GM19467 (cell line): Measurements from ENCODE around the gene ETFB.
A peak's percentile ranks its signal among the peaks of the same experiment; 100 is the strongest.
"Not testable (repeated sequence)": the region's sequence is repeated elsewhere in the genome, so short reads cannot be mapped to it uniquely, and the experiment has no call there.

Experiments
- ATAC-seq: cut with Tn5 transposase; IDR thresholded peaks from one replicate; pipeline ENCODE4 v1.9.1; 2021; ENCODE audit warnings: mild to moderate bottlenecking, moderate library complexity; ENCODE audit not compliant: unreplicated experiment

ETFB gene

DNA sequence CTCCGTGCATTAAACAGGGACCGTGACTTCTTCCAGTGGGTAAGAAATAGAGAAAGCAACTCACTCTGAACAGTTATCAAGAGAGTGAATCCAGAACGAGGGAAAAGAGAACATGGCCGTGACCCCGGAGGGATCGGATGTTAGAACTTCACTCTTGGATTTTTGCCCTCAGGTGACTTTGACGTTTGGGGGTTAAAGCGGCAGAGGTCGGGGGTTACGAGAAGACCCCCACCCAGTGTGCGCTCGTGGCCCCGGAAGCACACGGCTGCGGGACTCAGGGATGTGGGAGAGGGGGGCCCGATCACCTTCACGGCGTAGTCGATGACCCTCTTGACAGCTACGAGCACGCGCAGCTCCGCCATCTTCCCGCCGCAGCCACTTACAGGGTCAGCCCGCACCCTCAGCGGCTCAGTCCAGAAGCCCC lies at the start of gene ETFB:
Gene ETFB, minus strand, starts transcription at position 424 of the 424 bp plus-strand sequence. Its CDS starts 62 bp downstream, at position 362.
- no peak for ATAC-seq

DNA sequence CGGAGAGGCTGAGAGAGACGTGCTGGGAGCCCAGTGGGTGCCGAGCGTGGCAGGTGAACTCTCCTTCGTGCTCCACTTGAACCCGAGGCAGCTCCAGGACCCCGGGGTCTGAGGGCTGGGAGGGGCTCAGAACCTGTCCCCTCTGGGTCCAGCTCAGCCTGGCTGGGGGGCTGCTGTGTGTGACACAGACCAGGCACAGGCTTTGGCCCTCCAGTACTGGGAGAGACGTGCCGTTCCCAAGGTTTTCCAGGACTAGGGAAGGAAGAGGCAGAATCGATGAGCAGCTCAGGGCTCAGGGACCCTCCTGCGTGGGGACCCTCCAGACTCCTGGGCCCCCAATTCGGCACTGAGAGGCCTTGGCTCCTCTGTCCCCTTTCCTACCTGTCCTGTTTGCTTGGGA lies 49.0 kb upstream of the ETFB start:
- no peak for ATAC-seq

DNA sequence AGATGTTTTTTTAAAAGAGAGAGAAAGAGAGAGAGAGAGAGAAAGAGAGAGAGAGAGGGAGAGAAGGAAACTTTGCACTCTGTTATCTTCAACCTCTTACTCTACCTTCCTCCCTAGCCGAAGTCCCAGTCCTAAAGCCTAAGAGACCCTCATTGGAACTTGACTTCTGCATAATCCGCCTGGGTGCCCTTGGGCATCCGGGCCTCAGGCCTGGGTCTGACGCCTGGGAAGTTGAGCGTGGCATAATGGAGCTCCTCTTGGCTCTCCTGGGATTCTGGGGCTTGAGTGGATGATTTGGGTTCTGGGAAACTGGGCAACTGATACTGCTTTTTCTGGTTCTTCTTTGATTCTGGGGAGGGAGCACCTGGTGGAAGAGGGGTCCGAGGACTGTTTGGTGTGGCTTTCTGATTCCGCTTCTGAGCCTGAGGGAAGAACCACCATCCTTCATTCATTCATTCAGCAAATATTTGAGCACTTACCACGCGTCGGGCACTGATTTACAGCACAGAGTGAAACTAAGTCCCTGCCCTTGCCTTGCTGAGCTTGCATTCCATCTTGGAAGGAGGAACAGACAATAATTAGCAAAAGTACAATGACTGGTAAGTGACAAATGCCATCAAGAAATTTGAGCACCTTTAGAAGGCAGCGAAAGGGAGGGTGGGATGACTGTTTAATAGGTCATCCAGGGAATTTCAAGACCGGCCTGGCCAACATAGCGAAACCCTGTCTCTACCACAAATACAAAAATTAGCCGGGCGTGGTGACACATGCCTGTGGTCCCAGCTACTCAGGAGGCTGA lies 45.0 kb upstream of the ETFB start:
- ATAC-seq = no peak

DNA sequence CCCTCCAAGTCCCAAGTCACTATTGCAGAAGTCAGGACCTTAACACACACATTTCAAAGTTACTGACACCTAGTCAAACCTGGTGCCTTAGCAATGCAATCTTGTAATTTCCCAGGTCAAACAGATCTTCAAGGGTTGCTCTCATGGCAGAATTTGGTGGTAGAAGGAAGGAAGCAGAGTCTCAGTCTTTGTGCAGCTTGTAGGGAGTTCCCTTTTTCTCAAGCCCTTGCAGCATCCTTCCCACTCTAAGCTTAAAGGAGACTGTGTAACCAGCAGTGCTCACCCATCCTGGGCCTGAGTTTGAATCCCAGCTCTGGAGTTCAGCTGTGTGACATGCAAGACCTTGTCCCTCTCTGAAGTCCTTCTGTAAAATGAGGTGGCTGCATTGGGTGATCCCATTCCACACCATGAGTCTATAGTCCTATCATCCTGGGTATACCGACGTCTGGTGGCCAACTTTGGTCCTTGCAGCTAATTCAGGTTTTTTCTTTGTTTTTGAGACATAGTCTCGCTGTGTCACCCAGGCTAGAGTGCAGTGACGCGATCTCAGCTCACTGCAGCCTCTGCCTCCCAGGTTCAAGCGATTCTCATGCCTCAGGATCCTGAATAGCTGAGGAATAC lies 41.4 kb upstream of the ETFB start:
- no peak for ATAC-seq

DNA sequence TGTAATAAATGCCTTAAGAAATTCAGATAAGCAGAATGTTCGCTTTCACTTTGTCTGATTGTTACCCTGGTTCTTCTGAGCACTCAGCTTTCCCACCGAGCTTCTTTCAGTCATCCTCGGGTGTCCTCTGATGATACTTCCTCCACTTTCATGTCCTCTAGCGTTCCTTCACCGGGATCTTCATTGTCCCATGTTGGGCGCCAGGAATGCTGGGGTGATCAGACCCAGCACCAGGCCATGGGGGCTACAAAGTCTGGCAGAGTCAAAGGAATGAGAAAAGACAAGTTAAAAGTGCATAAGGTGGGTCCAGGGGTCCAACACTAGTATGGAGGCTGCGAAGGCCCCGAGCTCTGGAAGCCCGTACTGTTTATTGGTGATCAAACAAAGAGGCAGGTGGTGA lies 35.9 kb upstream of the ETFB start:
- ATAC-seq = no peak

DNA sequence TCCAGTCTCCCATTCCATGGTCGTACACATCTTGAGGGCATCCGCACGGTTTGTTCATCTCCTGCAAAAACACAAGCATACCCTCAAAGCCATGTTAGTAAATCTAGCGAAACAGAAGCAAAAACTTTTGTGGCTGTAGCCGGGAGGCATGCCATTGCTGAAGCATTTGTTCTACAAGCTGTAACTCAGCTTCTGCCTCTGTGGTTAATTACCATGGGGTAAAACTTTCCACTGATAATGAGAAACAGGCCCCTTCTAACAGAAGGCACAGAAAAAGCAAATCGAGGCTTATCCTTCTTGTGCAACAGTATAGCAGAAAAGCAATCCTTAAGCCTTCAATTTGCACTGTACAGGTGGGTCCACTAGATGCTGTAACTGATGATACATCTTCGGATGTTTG lies 33.7 kb upstream of the ETFB start:
- ATAC-seq = not testable (repeated sequence)

DNA sequence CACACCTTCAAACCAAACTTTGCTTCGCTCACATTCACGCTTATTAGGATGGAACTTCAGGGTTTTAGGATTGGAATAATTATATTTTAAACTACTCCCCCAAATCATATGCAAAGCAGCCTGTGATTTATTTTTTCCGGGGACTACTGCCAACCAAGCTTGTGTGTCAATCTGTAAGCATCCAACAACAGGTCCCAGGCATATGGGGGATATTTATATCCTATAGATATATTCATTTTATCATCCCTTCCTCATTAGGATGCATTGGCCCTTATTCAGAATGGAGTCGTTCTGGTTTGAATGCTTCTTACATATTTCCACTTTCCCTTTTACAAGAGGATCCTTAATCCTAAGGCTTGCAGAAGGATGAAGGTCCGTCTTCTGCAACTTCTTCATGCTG lies 33.0 kb upstream of the ETFB start:
- ATAC-seq = no peak

DNA sequence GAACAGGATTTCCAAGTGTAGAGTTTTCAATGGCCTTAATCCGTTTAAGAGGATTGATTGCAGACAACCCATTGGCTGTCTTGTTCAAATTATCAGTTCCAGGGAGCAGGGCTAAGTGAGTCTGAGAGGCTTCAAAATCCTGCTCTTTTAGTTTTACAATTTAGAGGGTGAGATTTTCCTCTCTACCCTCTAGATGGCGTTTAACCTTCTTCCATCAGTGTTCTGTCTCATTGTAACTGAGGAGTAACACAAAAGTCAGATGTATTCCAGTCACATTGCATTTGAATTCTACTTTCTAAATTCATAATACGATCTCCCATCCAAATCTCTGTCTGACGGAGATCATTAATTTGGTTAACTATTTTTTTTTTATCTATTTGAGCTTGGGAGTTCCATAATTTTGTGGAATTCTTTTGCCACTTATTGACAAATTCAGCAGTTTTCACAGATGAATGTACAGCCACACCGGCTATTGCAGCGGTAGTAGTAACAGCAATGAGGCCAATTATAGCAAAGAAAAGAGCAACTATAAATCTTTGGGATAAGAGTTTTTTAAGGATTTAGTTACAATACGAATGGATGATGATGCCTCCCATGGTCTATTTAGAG lies 32.0 kb upstream of the ETFB start:
- ATAC-seq = no peak

DNA sequence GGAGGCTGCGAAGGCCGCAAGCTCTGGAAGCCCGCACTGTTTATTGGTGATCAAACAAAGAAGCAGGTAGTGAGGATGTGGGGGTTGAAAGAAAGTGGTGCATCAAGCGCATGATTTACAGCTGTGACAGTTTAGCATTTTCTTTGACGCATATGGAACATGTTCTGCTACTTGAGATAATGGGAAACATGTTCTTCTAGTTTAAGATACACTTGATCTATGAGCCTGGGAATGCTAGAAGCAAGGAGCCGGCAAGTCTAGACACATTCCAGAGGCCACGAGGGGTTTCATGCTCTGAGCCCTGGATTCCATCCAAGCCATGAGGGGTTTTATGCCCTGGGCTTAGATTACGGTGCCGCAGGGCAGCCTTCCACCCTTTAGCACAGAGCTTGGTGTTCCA lies 31.3 kb upstream of the ETFB start:
- not testable (repeated sequence) for ATAC-seq

DNA sequence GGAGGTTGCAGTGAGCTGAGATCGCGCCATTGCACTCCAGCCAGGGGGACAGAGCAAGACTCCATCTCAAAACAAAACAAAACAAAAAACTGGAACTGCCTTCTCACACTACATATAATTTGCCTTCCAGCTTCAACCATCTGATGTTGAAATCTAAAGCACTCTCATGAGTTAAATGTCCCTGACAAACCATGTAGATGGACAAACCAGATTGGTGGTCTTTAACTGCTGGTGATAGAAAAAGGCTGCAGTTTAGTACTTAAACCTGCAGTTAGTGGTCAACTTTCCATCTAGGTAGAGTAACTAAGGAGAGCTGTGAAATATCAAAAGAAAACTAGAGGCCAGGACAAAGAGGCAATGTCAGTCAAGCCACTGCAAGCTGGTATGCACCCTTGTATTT lies 30.0 kb upstream of the ETFB start:
- ATAC-seq = no peak

DNA sequence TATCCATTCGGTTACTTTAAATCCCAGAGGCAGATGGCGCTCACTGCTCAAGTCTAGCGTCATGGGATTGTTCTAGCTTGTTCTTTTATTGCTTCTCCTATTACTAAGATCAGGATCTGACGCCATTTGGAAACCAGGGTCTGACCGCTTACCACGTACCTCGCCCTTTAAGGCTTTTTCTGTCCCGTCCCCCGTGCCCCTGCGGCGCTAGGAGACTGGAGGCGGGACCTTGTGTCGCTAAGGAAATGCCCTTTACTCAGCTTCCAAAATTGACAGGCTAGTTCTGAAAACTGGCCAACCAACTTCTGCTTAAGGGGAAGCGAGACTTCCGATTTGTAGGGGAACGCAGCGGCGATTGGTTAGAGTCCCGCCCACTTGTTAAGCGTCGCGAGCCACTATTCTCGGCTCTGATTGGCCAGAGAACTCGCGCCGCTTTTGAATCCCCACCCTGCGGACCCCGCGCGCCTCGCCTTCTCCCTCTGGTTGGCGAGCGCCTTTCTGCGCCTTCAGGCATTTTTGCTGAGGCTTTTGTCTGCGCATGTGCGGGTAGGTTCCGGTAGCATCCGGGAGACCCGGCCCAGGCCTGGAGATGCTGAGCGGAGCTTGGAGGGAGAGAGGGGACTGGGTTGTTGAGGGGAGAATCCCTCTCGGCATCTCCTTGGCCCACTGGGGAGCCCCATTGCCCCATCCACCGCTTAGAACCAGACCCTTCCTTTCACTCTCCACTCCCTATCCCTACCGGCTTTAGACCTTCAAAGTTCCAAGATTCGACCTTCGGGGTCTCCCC lies 28.1 kb upstream of the ETFB start:
- ATAC-seq = peak; percentile 83

DNA sequence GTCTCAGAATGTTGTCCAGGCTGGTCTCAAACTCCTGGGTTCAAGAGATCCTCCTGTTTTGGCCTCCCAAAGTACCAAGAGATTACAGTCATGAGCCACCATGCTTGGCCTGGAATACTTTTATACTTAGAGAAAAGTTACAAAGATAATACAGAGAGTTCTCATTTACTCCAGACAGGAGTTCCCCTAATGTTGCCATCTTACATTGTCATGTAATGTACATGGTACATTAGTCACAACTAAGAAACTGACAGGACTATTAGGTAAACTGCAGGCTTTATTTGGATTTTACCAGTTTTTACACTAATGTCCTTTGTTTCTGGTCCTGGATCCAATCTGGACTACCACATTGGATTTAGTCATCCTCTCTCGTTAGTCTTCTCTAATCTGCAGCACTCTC lies 26.5 kb upstream of the ETFB start:
- ATAC-seq = no peak

DNA sequence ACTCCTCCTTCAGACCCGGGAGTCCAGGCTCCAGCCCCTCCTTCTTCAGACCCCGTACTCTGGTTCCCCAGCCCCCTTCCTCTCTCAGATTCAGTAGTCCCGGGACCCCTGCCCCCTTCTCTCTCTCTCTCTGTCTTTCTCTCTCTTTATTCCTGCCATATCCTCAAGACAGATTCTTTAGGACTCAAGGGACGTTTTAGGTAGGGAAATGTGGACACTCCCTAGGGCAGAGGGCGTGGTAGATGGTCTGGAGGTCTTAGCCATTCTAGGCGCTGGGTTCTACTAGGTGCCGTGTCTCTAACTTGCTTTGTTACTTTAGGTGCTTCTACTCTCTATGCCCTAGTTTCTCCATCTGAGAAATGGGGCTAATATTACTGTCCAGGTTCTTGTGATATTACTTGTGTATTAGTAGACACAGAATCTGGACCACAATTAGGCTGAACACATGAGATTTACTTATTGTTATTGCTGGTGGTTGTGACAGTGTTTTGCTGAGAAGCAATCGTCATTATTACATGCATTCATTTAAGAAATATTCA lies 25.0 kb upstream of the ETFB start:
- no peak for ATAC-seq

DNA sequence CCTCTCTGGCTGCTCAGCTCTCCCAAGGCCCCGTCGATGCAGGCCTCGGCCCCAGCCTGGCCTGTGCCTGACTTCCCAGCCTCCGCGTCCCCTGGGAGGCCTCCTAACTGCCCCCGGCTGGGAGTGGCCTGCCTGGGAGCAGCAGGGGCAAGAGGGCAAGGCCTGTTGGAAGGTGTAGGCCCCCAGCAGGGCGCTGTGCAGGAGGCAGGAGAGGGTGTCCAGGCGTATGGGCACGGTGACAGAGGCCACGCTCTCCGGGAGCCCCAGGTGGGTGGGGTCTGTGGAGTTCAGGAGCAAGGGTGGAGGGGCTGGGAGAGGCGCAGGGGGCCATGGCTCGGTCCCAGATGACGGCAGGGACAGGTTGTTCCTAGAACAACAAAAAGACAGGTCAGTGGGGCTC lies 23.0 kb upstream of the ETFB start:
- no peak for ATAC-seq

DNA sequence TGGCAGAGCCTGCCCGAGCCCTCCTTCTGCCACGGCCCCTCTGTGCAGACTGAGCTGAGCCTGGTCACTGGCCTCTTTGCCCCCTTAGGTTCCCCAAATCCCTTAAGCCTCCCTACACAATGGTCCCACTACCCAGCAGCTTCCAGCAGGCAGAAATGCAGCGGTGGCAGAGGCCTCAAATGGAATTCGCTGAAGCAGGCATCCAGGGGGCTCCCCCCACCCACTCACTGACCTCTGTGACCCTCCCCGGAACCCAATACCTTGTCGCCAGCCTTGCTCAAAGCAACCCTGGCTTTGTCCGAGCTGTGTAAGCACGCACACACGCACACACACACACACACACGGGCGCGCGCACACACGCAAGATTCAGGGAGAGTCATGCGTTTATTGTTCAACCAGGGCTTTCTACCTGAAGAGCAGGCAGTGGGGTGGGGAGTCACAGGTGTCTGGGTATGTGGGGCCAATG lies 21.8 kb upstream of the ETFB start, which contains the start of gene LIM2:
Gene LIM2, minus strand, starts transcription at position 51 of the 466 bp plus-strand sequence. CDS start 531 bp downstream, outside the sequence.
- ATAC-seq = no peak

DNA sequence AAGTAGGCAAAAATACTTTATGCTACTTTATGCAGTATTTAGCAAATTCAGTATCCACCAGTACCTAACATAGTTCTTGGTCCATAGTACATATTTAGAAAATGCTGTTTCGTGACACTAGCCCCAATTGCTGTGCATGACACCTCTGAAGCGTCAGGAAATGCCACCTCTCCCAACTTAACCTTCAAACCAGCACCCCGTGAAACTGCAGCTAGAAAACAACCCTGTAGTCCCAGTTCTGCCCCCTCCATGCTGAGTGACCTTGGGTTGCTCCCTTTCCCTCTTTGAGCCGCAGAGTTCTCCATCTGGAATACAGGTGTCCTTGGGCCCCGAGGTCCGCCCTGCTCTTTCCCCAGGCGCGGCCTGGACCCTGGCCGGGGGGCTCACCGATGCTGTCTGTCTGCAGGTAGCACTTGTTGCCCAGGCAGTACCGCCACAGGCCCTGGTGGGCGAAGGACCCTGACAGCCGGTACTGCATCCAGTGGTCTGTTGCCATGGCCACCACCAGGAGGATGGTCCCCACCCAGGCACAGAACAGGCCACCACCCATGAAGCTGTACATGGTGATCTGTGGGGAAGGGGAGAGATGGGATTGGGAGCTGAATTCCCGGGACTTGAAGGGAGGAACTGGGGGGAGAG lies 20.8 kb upstream of the ETFB start:
- ATAC-seq = no peak

DNA sequence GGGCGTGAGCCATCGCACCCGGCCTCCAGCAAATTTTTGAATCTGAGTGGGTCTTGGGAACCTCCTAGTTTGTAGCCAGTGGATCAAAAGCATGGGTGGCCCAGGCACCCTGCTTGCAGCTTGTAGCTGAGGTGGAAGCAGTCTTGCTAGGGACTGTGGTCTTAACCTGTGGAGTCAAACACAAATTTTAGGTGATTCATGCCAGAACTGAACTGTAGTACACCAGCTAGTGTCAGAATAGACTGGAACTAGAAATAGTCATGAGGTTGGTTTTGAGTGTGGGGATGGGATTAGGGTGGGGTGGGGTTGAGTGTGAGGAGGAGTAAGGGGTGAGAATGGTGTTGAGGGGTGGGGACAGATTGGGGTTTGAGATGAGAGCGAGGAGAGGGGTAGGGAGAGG lies 15.8 kb upstream of the ETFB start:
- ATAC-seq = no peak

DNA sequence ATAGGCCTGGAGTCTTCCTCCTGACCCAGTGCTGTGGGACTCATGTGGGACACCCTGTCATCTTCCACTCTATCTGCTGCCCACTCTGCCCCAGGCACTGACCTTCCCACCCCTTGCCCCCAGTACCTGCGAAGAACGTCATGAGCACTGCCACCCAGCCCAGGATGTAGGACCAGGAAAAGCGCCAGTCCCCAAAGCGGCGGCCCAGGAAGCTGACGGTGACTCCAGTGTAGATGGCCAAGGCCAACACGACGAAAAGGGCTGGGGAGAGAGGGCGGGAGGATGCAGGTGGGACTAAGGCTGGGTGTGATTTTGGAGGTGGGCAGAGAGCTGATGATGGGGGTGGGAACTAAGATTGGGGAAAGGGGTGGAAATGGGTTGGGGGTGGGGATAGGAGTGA lies 14.2 kb upstream of the ETFB start:
- ATAC-seq = no peak

DNA sequence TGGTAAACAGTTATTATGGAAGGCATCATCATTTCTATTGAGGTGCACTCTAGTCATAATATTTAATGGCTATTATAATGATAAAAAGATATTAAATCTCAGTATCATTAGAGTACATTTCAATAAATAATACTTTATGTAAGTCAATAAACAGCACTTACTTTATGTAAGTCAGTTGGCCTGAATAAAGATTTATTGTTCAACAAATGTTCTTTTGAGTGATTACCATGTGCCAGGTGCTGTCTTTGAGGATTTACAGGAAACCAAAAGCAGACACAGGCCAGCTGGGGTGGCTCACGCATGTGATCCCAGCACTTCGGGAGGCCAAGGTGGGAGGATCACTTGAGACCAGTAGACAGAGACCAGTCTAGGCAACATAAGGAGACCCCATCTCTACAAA lies 11.2 kb upstream of the ETFB start:
- ATAC-seq = no peak

DNA sequence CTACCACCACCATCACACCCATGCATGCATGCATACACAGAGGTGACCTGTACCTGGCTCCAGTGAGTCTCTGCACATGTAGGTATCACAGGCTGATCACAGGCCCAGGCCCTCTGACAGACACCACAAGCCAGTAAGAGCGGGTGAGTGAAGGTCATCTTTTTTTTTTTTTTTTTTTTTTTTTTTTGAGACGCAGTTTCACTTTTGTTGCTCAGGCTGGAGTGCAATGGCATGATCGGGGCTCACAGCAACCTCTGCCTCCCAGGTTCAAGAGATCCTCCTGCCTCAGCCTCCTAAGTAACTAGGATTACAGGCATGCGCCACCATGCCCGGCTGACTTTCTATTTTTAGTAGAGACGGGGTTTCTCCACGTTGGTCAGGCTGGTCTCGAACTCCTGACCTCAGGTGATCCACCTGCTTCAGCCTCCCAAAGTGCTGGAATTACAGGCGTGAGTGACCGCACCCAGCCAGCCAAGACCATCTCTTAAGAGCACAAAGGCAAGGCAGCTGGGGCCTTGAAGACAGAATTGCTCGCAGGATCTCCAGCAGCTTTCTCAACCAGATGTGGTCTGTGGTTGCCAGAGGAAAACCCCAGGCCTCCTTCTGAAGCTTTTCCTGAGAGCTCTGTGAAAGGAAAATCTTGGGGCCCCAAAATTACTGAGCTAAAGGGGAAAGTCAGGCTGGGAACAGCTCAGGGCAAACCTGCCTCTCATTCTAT lies 9.5 kb upstream of the ETFB start:
- ATAC-seq = no peak
